GM18502 (cell line): ENCODE measurements around the gene GAS6.
"Not testable (repeated sequence)": the region's sequence is repeated elsewhere in the genome, so short reads cannot be mapped to it uniquely, and the experiment has no call there.

Source experiments
- ATAC-seq: cut with Tn5 transposase; IDR thresholded peaks from one replicate; pipeline ENCODE4 v1.9.1; 2021; ENCODE audit warnings: mild to moderate bottlenecking; ENCODE audit not compliant: unreplicated experiment, poor library complexity

The GAS6 gene

GRCh38 chr13:113874579-113875428 lies 10.9 kb upstream of the GAS6 start:
- no peak for ATAC-seq

GRCh38 chr13:113874177-113874576 lies 10.3 kb upstream of the GAS6 start:
- ATAC-seq, result no peak

GRCh38 chr13:113869263-113869662 lies 5.4 kb upstream of the GAS6 start:
- ATAC-seq, result no peak

GRCh38 chr13:113867913-113868312 lies 4.0 kb upstream of the GAS6 start:
- ATAC-seq, result not testable (repeated sequence)

- ATAC-seq, result no peak
Measured at GRCh38 chr13:113865427-113865826, 1.6 kb upstream of the GAS6 start.

- ATAC-seq, result no peak
Measured at GRCh38 chr13:113864273-113864890, 506 bp upstream of the GAS6 start.

- peak; percentile 57 for ATAC-seq
Measured at GRCh38 chr13:113862931-113863523, 849 bp downstream of the GAS6 start.

GRCh38 chr13:113862191-113862930 lies 1.5 kb downstream of the GAS6 start:
- ATAC-seq, result no peak

- ATAC-seq, result no peak
Measured at GRCh38 chr13:113861433-113862030, 2.3 kb downstream of the GAS6 start.

- ATAC-seq, result no peak
Measured at GRCh38 chr13:113860665-113861432, 3.0 kb downstream of the GAS6 start.

- no peak for ATAC-seq
Measured at GRCh38 chr13:113860051-113860664, 3.7 kb downstream of the GAS6 start.

GRCh38 chr13:113859311-113860050 lies 4.4 kb downstream of the GAS6 start:
- ATAC-seq, result no peak

- no peak for ATAC-seq
Measured at GRCh38 chr13:113857531-113858195, 6.2 kb downstream of the GAS6 start.

- no peak for ATAC-seq
Measured at GRCh38 chr13:113856716-113857065, 7.2 kb downstream of the GAS6 start.

GRCh38 chr13:113855931-113856715 lies 7.8 kb downstream of the GAS6 start:
- ATAC-seq, result no peak

GRCh38 chr13:113855012-113855921 lies 8.6 kb downstream of the GAS6 start:
- no peak for ATAC-seq
